ENCODE results near the gene CCL15. TPM values are rescaled to one million over a fixed set of nuclear protein-coding genes. Genes with fewer than 3 reads are reported as not detected.
A peak's percentile ranks its signal among the peaks of the same experiment; 100 is the strongest.

The CCL15 gene
- total and polyA plus RNA-seq, 2 of the 13 experiments (the other 11 are each of a cell fraction or from before 2014, with no cell fraction given): 29.2 to 45.9 TPM

GRCh38 chr17:36001110-36001771 is at the start of gene CCL15 (continued):
- TF ChIP-seq ZNF784 (CRISPR knock-in tag; IDR thresholded peaks at IDR 0.05; ENCODE audit: borderline replicate concordance) (0 out of 2 replicates have a peak, but pooled peaks have one; percentile 26), EHMT2 (IDR thresholded peaks at IDR 0.05; ENCODE audit: borderline replicate concordance, low read depth, low read length) (peak; percentile 65; the same call in 1 of the 2 replicates), POLR2AphosphoS5 (IDR thresholded peaks at IDR 0.05; ENCODE audit: low read depth, low read length) (peak; percentile 72), NCOR1 (IDR thresholded peaks at IDR 0.05; ENCODE audit: borderline replicate concordance, low read length) (peak; percentile 81), TFAP4 (IDR thresholded peaks at IDR 0.05; ENCODE audit: borderline replicate concordance, low read depth) (0 out of 2 replicates have a peak, but pooled peaks have one; percentile 5), ZNF552 (CRISPR knock-in tag; IDR thresholded peaks at IDR 0.05; ENCODE audit: borderline replicate concordance) (no peak), ZNF138 (CRISPR knock-in tag; IDR thresholded peaks at IDR 0.05; ENCODE audit: low read depth) (no peak), ZSCAN9 (CRISPR knock-in tag; IDR thresholded peaks at IDR 0.05; ENCODE audit: borderline replicate concordance) (no peak), HNF1B (CRISPR knock-in tag; IDR thresholded peaks at IDR 0.05) (peak; percentile 52; the same call in 1 of the 2 replicates), MTA1 (CRISPR knock-in tag; IDR thresholded peaks at IDR 0.05; ENCODE audit: borderline replicate concordance) (no peak), AKAP8 (CRISPR knock-in tag; IDR thresholded peaks at IDR 0.05) (no peak), ZNF44 (CRISPR knock-in tag; IDR thresholded peaks at IDR 0.05) (no peak), KDM1A (CRISPR knock-in tag; IDR thresholded peaks at IDR 0.05) (no peak), ZNF281 (CRISPR knock-in tag; IDR thresholded peaks at IDR 0.05; ENCODE audit: borderline replicate concordance) (no peak), POLR2G (IDR thresholded peaks at IDR 0.05; ENCODE audit: low read depth, low read length) (peak; percentile 68), ZNF230 (CRISPR knock-in tag; IDR thresholded peaks at IDR 0.05) (no peak)
- TF ChIP-seq, protein P1, sequence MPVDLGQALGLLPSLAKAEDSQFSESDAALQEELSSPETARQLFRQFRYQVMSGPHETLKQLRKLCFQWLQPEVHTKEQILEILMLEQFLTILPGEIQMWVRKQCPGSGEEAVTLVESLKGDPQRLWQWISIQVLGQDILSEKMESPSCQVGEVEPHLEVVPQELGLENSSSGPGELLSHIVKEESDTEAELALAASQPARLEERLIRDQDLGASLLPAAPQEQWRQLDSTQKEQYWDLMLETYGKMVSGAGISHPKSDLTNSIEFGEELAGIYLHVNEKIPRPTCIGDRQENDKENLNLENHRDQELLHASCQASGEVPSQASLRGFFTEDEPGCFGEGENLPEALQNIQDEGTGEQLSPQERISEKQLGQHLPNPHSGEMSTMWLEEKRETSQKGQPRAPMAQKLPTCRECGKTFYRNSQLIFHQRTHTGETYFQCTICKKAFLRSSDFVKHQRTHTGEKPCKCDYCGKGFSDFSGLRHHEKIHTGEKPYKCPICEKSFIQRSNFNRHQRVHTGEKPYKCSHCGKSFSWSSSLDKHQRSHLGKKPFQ (CRISPR knock-in tag; IDR thresholded peaks at IDR 0.05; ENCODE audit: insufficient replicate concordance): peak; percentile 72
- TF ChIP-seq, protein P2, sequence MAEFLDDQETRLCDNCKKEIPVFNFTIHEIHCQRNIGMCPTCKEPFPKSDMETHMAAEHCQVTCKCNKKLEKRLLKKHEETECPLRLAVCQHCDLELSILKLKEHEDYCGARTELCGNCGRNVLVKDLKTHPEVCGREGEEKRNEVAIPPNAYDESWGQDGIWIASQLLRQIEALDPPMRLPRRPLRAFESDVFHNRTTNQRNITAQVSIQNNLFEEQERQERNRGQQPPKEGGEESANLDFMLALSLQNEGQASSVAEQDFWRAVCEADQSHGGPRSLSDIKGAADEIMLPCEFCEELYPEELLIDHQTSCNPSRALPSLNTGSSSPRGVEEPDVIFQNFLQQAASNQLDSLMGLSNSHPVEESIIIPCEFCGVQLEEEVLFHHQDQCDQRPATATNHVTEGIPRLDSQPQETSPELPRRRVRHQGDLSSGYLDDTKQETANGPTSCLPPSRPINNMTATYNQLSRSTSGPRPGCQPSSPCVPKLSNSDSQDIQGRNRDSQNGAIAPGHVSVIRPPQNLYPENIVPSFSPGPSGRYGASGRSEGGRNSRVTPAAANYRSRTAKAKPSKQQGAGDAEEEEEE (CRISPR knock-in tag; IDR thresholded peaks at IDR 0.05; ENCODE audit: borderline replicate concordance): no peak
